HepG2 (cell line): Measurements from ENCODE around the gene SERPINB1. TPM values are rescaled to one million over a fixed set of nuclear protein-coding genes. Genes with fewer than 3 reads are reported as not detected.
A peak's percentile ranks its signal among the peaks of the same experiment; 100 is the strongest.

Experiments
- AGO2 ChIP-seq: fragments of 200-400 bp; formaldehyde crosslinking; optimal IDR thresholded peaks from 2 replicates; pipeline ENCODE3; 2017; ENCODE audit warnings: mild to moderate bottlenecking, low read depth, low read length, moderate library complexity
- CBX2 ChIP-seq, 2 experiments: fragments of 200-600 bp in 1 of 2; sonication (generic); formaldehyde crosslinking in 1 of 2; IDR thresholded peaks; 2 replicates each; pipeline versions ENCODE4 v1.7.0 to v1.8.1; 2018 to 2022; ENCODE audit warnings: low read depth in 2 of 2, low read length in 1 of 2, mild to moderate bottlenecking in 1 of 2, missing genetic modification reagents in 1 of 2
- CHD4 ChIP-seq: fragments of 200-600 bp; sonication (generic); IDR thresholded peaks from 2 replicates; pipeline ENCODE4 v1.7.0; 2017; ENCODE audit warnings: mild to moderate bottlenecking, low read length, borderline replicate concordance
- DR1 ChIP-seq: sonication (generic); formaldehyde crosslinking; IDR thresholded peaks from 2 replicates; pipeline ENCODE4 v1.8.0; 2021; ENCODE audit warnings: mild to moderate bottlenecking, missing genetic modification reagents, inconsistent platforms
- FOXK1 ChIP-seq: sonication (generic); formaldehyde crosslinking; IDR thresholded peaks from 2 replicates; pipeline ENCODE4 v1.4.0; 2020; ENCODE audit warnings: low read depth, missing genetic modification reagents, borderline replicate concordance
- GZF1 ChIP-seq: sonication (generic); formaldehyde crosslinking; IDR thresholded peaks from 2 replicates; pipeline ENCODE4 v1.5.1; 2020; ENCODE audit warnings: mild to moderate bottlenecking, missing genetic modification reagents
- HMGA1 ChIP-seq: sonication (generic); formaldehyde crosslinking; conservative IDR thresholded peaks from 2 replicates; pipeline ENCODE4 v1.4.0; 2020; ENCODE audit warnings: missing genetic modification reagents
- HNRNPUL1 ChIP-seq: fragments of 200-400 bp; formaldehyde crosslinking; IDR thresholded peaks from 2 replicates; pipeline ENCODE4 v1.6.1; 2017; ENCODE audit warnings: low read depth, mild to moderate bottlenecking, low read length, moderate library complexity
- KDM3A ChIP-seq: IDR thresholded peaks from 2 replicates; pipeline ENCODE4 v1.6.1; 2018; ENCODE audit warnings: low read depth, missing compliant biosample characterization
- KLF11 ChIP-seq: IDR thresholded peaks from 2 replicates; pipeline ENCODE4 v1.6.1; 2016; ENCODE audit warnings: missing compliant biosample characterization
- KLF15 ChIP-seq: sonication (generic); formaldehyde crosslinking; IDR thresholded peaks from 2 replicates; pipeline ENCODE4 v1.8.1; 2023; ENCODE audit warnings: borderline replicate concordance, mild to moderate bottlenecking, inconsistent platforms, missing genetic modification reagents, mixed read lengths
- KMT2B ChIP-seq: IDR thresholded peaks from 2 replicates; pipeline ENCODE4 v1.6.1; 2016; ENCODE audit warnings: missing genetic modification reagents, missing compliant biosample characterization
- MEF2D ChIP-seq: sonication (generic); formaldehyde crosslinking; IDR thresholded peaks from 2 replicates; pipeline ENCODE4 v1.5.1; 2020; ENCODE audit warnings: mild to moderate bottlenecking, missing genetic modification reagents
- NBN ChIP-seq: fragments of 450-650 bp; conservative IDR thresholded peaks from 2 replicates; pipeline ENCODE4 v1.6.1; 2017
- NR2C2 ChIP-seq: sonication (generic); formaldehyde crosslinking; IDR thresholded peaks from 2 replicates; pipeline ENCODE4 v1.4.0; 2020; ENCODE audit warnings: missing genetic modification reagents, mild to moderate bottlenecking, moderate library complexity, borderline replicate concordance
- POLR2AphosphoS5 ChIP-seq: IDR thresholded peaks from 2 replicates; pipeline ENCODE4 v1.6.1; 2012; ENCODE audit warnings: low read depth, low read length
- POLR2G ChIP-seq: fragments of 200-400 bp; formaldehyde crosslinking; IDR thresholded peaks from 2 replicates; pipeline ENCODE4 v1.6.1; 2018; ENCODE audit warnings: mild to moderate bottlenecking, low read depth, low read length, moderate library complexity
- SIN3A ChIP-seq: IDR thresholded peaks from 2 replicates; pipeline ENCODE4 v1.6.1; 2011; ENCODE audit warnings: low read depth, mild to moderate bottlenecking, control low read depth, low read length, borderline replicate concordance
- TBL1XR1 ChIP-seq: fragments of 150-350 bp; IDR thresholded peaks from 2 replicates; pipeline ENCODE4 v1.6.1; 2014; ENCODE audit warnings: borderline replicate concordance, low read length; ENCODE audit not compliant: partially characterized antibody
- YY1 ChIP-seq: IDR thresholded peaks from 2 replicates; pipeline ENCODE4 v1.6.1; 2011; ENCODE audit warnings: low read length, low read depth, moderate library complexity, mild to moderate bottlenecking; ENCODE audit not compliant: insufficient read depth, insufficient replicate concordance
- ZBTB38 ChIP-seq: sonication (generic); formaldehyde crosslinking; IDR thresholded peaks from 2 replicates; pipeline ENCODE4 v1.5.1; 2020; ENCODE audit warnings: mild to moderate bottlenecking, missing genetic modification reagents
- ZC3H13 ChIP-seq: sonication (generic); formaldehyde crosslinking; IDR thresholded peaks from 2 replicates; pipeline ENCODE4 v1.8.1; 2023; ENCODE audit warnings: mild to moderate bottlenecking, missing genetic modification reagents, moderate library complexity
- ZNF354B ChIP-seq: sonication (generic); formaldehyde crosslinking; IDR thresholded peaks from 2 replicates; pipeline ENCODE4 v1.8.0; 2022; ENCODE audit warnings: mild to moderate bottlenecking, missing genetic modification reagents
- ZNF510 ChIP-seq: sonication (generic); formaldehyde crosslinking; IDR thresholded peaks from 2 replicates; pipeline ENCODE4 v1.4.0; 2020; ENCODE audit warnings: low read depth, mild to moderate bottlenecking, missing genetic modification reagents
- ZNF598 ChIP-seq: sonication (generic); formaldehyde crosslinking; IDR thresholded peaks from 2 replicates; pipeline ENCODE4 v1.5.1; 2020; ENCODE audit warnings: mild to moderate bottlenecking, missing genetic modification reagents, borderline replicate concordance
- ZNF713 ChIP-seq: sonication (generic); formaldehyde crosslinking; IDR thresholded peaks from 2 replicates; pipeline ENCODE4 v1.4.0; 2020; ENCODE audit warnings: mild to moderate bottlenecking, missing genetic modification reagents
- ZNF839 ChIP-seq: sonication (generic); formaldehyde crosslinking; IDR thresholded peaks from 2 replicates; pipeline ENCODE4 v1.4.0; 2020; ENCODE audit warnings: missing genetic modification reagents, mild to moderate bottlenecking, borderline replicate concordance
- ZNF878 ChIP-seq: sonication (generic); formaldehyde crosslinking; IDR thresholded peaks from 2 replicates; pipeline ENCODE4 v1.8.1; 2023; ENCODE audit warnings: mild to moderate bottlenecking, missing genetic modification reagents, moderate library complexity
- polyA plus RNA-seq, 8 experiments: library from polyadenylated mRNA; depleted of rRNA in 3 of 8; stranded (reverse) in 7 of 8; unstranded in 1 of 8; fragments of >200 nt; fragmentation: Illumina TruSeq in 4 of 8; extraction: Trizol in 4 of 8; gene quantifications; 2 replicates each; pipeline versions ENCODE4 v1.2.1 to v1.2.3, GENCODE V29; 2011 to 2016; ENCODE audit warnings: low read depth in 4 of 8, missing spikeins in 1 of 8, mixed read lengths in 1 of 8; ENCODE audit not compliant: insufficient read depth in 1 of 8
- total RNA-seq, 5 experiments: library from RNA; depleted of rRNA; stranded (reverse); fragments of >200 nt; fragmentation: Illumina TruSeq; extraction: Trizol; gene quantifications; 2 replicates each; pipeline ENCODE4 v1.2.3, GENCODE V29; 2016; ENCODE audit warnings: low read depth in 1 of 5
- TF ChIP-seq, protein P1 (sequence below): sonication (generic); formaldehyde crosslinking; IDR thresholded peaks from 2 replicates; pipeline ENCODE4 v1.5.0; 2020; ENCODE audit warnings: mild to moderate bottlenecking, low read depth, missing genetic modification reagents, borderline replicate concordance
- TF ChIP-seq, protein P2 (sequence below): sonication (generic); formaldehyde crosslinking; IDR thresholded peaks from 2 replicates; pipeline ENCODE4 v1.8.0; 2022; ENCODE audit warnings: mild to moderate bottlenecking, missing genetic modification reagents; ENCODE audit not compliant: insufficient replicate concordance

The SERPINB1 gene
- total and polyA plus RNA-seq, 2 of the 13 experiments (the other 11 are each of a cell fraction or from before 2014, with no cell fraction given), result 41.4 to 60.5 TPM

DNA sequence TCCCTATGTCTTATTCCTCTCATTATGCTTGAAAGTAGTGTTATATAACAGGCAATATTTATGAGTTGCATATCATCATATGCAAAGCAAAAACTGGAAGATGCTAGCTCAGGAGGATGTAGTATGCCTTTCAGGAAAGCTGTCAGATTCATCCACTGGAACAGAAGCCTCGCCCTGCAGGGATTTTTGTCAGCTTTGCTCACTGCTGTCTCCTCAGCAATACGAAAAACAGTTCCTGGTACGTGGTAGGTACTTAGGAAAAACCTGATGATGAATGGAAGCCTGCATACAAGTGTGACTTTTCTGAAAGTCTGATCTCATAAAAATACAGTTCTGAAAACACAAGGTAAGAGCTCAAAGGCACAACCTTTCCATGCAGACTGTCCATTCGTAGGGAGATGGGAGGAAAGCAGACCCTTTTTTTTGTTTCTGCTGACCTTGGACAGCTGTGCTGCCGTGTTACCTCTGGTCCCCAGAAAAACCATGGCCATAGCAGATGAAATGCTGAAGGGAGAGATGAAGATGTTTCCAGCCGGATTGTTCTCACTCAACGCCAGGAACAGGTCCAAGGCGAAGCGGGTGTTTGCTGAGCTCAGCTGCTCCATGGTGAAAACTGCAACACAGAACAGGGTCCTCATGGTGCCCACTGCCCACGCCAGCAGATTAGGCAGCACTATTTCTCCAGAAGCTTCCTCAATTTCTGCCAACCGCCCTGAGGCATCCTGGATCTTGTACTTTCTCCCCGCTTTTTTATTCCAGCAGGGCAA lies 1.5 kb downstream of the SERPINB1 start (continued):
- 0 out of 2 replicates have a peak, but pooled peaks have one; percentile 39 for TF ChIP-seq ZNF598 (CRISPR knock-in tag)
- 0 out of 2 replicates have a peak, but pooled peaks have one; percentile 4 for TF ChIP-seq SIN3A
- peak; percentile 31; the same call in 1 of the 2 replicates for TF ChIP-seq ZC3H13 (CRISPR knock-in tag)
- TF ChIP-seq ZBTB38 (CRISPR knock-in tag), result peak; percentile 69
- peak; percentile 4; the same call in 1 of the 2 replicates for TF ChIP-seq POLR2G
- TF ChIP-seq HMGA1 (CRISPR knock-in tag), result no peak
- no peak for TF ChIP-seq HNRNPUL1
- TF ChIP-seq KLF11 (CRISPR knock-in tag), result no peak
- no peak for TF ChIP-seq NBN
- TF ChIP-seq NR2C2, result no peak
- no peak for TF ChIP-seq KDM3A (CRISPR knock-in tag)
- no peak for TF ChIP-seq TBL1XR1
- no peak for TF ChIP-seq YY1
- TF ChIP-seq, protein P1, sequence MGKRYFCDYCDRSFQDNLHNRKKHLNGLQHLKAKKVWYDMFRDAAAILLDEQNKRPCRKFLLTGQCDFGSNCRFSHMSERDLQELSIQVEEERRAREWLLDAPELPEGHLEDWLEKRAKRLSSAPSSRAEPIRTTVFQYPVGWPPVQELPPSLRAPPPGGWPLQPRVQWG (CRISPR knock-in tag), result 0 out of 2 replicates have a peak, but pooled peaks have one; percentile 74
- TF ChIP-seq ZNF354B (CRISPR knock-in tag), result no peak
- peak; percentile 36 for TF ChIP-seq AGO2
- TF ChIP-seq FOXK1 (CRISPR knock-in tag), result no peak
- no peak for TF ChIP-seq ZNF839
- TF ChIP-seq CHD4, result no peak
- TF ChIP-seq ZNF878, result no peak
- TF ChIP-seq DR1 (CRISPR knock-in tag), result no peak
- TF ChIP-seq MEF2D (CRISPR knock-in tag), result no peak
- TF ChIP-seq ZNF713 (CRISPR knock-in tag), result no peak
- no peak for TF ChIP-seq KLF15
- no peak for TF ChIP-seq GZF1 (CRISPR knock-in tag)
- no peak for TF ChIP-seq ZNF510 (CRISPR knock-in tag)
- TF ChIP-seq, protein P2, sequence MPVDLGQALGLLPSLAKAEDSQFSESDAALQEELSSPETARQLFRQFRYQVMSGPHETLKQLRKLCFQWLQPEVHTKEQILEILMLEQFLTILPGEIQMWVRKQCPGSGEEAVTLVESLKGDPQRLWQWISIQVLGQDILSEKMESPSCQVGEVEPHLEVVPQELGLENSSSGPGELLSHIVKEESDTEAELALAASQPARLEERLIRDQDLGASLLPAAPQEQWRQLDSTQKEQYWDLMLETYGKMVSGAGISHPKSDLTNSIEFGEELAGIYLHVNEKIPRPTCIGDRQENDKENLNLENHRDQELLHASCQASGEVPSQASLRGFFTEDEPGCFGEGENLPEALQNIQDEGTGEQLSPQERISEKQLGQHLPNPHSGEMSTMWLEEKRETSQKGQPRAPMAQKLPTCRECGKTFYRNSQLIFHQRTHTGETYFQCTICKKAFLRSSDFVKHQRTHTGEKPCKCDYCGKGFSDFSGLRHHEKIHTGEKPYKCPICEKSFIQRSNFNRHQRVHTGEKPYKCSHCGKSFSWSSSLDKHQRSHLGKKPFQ (CRISPR knock-in tag), result no peak
- no peak for TF ChIP-seq CBX2 (IDR thresholded peaks at IDR 0.05; ENCODE audit: low read depth, low read length)
- TF ChIP-seq CBX2 (CRISPR knock-in tag; IDR thresholded peaks at IDR 0.05; ENCODE audit: low read depth), result no peak
- no peak for TF ChIP-seq KMT2B (CRISPR knock-in tag)
- TF ChIP-seq POLR2AphosphoS5, result no peak
